ENCODE results near the gene PROKR2.

PROKR2 gene

GRCh38 chr20:5282561-5282960 lies 34.2 kb downstream of the PROKR2 start:
- no peak for DNase-seq (ENCODE audit: low spot score)

- DNase-seq (ENCODE audit: low spot score), result no peak
Observed at GRCh38 chr20:5279661-5280060, 37.1 kb downstream of the PROKR2 start.

GRCh38 chr20:5272268-5272667 lies 44.5 kb downstream of the PROKR2 start:
- no peak for DNase-seq (ENCODE audit: low spot score)

- DNase-seq (ENCODE audit: low spot score), result no peak
Observed at GRCh38 chr20:5270603-5271002, 46.2 kb downstream of the PROKR2 start.

GRCh38 chr20:5268449-5268848 lies 48.3 kb downstream of the PROKR2 start:
- DNase-seq (ENCODE audit: low spot score), result no peak

- DNase-seq (ENCODE audit: low spot score), result no peak
Observed at GRCh38 chr20:5267092-5267491, 49.7 kb downstream of the PROKR2 start.

All from hematopoietic multipotent progenitor cell treated with erythropoietin and hydrocortisone succinate and interleukin-3 and kit ligand, for 17 days (in vitro differentiated cells).